Measurements from ENCODE around the gene CFAP141.

- no peak for TF ChIP-seq BCL11A (tag by site-specific recombination; IDR thresholded peaks at IDR 0.05; ENCODE audit: low read depth)
- TF ChIP-seq CTCF (tag by site-specific recombination; IDR thresholded peaks at IDR 0.05), result no peak
- no peak for TF ChIP-seq ZNF350 (tag by site-specific recombination; IDR thresholded peaks at IDR 0.05)
Observed at GRCh38 chr1:154208677-154209388, 2.7 kb upstream of the CFAP141 start.
